ENCODE data around the gene CBLL2.
"Not testable (repeated sequence)": the region's sequence is repeated elsewhere in the genome, so short reads cannot be mapped to it uniquely, and the experiment has no call there.

CBLL2 gene

GRCh38 chrX:22272613-22273012 lies at the start of gene CBLL2:
CBLL2 (plus strand) TSS chrX:22272913; CDS start chrX:22272992, 79 bp downstream.
- DNase-seq (ENCODE audit: low read depth), result no peak

GRCh38 chrX:22234380-22234779 lies 38.3 kb upstream of the CBLL2 start:
- DNase-seq (ENCODE audit: low read depth), result no peak

- DNase-seq (ENCODE audit: low read depth), result no peak
These were observed 35.2 kb upstream of the CBLL2 start for GRCh38 chrX:22237479-22237878.

- DNase-seq (ENCODE audit: low read depth), result no peak
These were observed 26.1 kb upstream of the CBLL2 start for GRCh38 chrX:22246620-22247019.

GRCh38 chrX:22247169-22247568 lies 25.5 kb upstream of the CBLL2 start:
- no peak for DNase-seq (ENCODE audit: low read depth)

GRCh38 chrX:22248401-22248800 lies 24.3 kb upstream of the CBLL2 start:
- DNase-seq (ENCODE audit: low read depth), result no peak

GRCh38 chrX:22249371-22249770 lies 23.3 kb upstream of the CBLL2 start:
- DNase-seq (ENCODE audit: low read depth), result no peak

- no peak for DNase-seq (ENCODE audit: low read depth)
These were observed 4.0 kb upstream of the CBLL2 start for GRCh38 chrX:22268706-22269105.

GRCh38 chrX:22273714-22274317 lies 1.1 kb downstream of the CBLL2 start:
- DNase-seq (ENCODE audit: low read depth), result no peak

- DNase-seq (ENCODE audit: low read depth), result no peak
These were observed 4.1 kb downstream of the CBLL2 start for GRCh38 chrX:22276781-22277180.

GRCh38 chrX:22278375-22278774 lies 5.7 kb downstream of the CBLL2 start:
- no peak for DNase-seq (ENCODE audit: low read depth)

- not testable (repeated sequence) for DNase-seq (ENCODE audit: low read depth)
These were observed 16.5 kb downstream of the CBLL2 start for GRCh38 chrX:22289209-22289608.

GRCh38 chrX:22296871-22297270 lies 24.2 kb downstream of the CBLL2 start:
- peak; percentile 45 for DNase-seq (ENCODE audit: low read depth)

GRCh38 chrX:22300130-22300529 lies 27.4 kb downstream of the CBLL2 start:
- peak; percentile 49 for DNase-seq (ENCODE audit: low read depth)

GRCh38 chrX:22310779-22311178 lies 38.1 kb downstream of the CBLL2 start:
- DNase-seq (ENCODE audit: low read depth), result no peak

GRCh38 chrX:22313766-22314165 lies 41.1 kb downstream of the CBLL2 start:
- DNase-seq (ENCODE audit: low read depth), result no peak

GRCh38 chrX:22314211-22314610 lies 41.5 kb downstream of the CBLL2 start:
- no peak for DNase-seq (ENCODE audit: low read depth)

- no peak for DNase-seq (ENCODE audit: low read depth)
These were observed 42.0 kb downstream of the CBLL2 start for GRCh38 chrX:22314692-22315091.

- DNase-seq (ENCODE audit: low read depth), result no peak
These were observed 42.4 kb downstream of the CBLL2 start for GRCh38 chrX:22315151-22315550.

GRCh38 chrX:22320236-22320873 lies 47.6 kb downstream of the CBLL2 start:
- no peak for DNase-seq (ENCODE audit: low read depth)

- peak; percentile 24 for DNase-seq (ENCODE audit: low read depth)
These were observed 50.8 kb downstream of the CBLL2 start for GRCh38 chrX:22323541-22323940.
